Tibial artery (tissue), 4 donors: ENCODE measurements around the gene TNFRSF1A.

Experiments
- DNase-seq, 2 donors: peaks; one replicate each; pipeline ENCODE4 v3.0.0-alpha.2; 2019
- H3K27ac ChIP-seq, 2 donors: fragments of 200-600 bp; sonication (generic) in 1 of 2; 1 replicate in 1 of 2; 2 replicates in 1 of 2; pipeline ENCODE4 v1.5.1; 2018 to 2019; ENCODE audit warnings: mild to moderate bottlenecking in 1 of 2
- H3K27me3 ChIP-seq, 2 donors: fragments of 200-600 bp; sonication (generic) in 1 of 2; one replicate each; pipeline versions ENCODE4 v1.5.1 to v1.6.0; 2016 to 2019
- H3K36me3 ChIP-seq, 3 donors: fragments of 200-600 bp; sonication (generic) in 2 of 3; one replicate each; pipeline ENCODE4 v1.5.1; 2016 to 2019; ENCODE audit warnings: mild to moderate bottlenecking in 2 of 3
- H3K4me1 ChIP-seq, 4 donors: fragments of 200-600 bp; sonication (generic) in 2 of 4; 1 replicate in 3 of 4; 2 replicates in 1 of 4; pipeline ENCODE4 v1.5.1; 2016 to 2019
- H3K4me3 ChIP-seq, 2 donors: fragments of 200-600 bp; sonication (generic) in 1 of 2; 1 replicate in 1 of 2; 2 replicates in 1 of 2; pipeline ENCODE4 v1.5.1; 2018 to 2019; ENCODE audit warnings: mild to moderate bottlenecking in 2 of 2
- H3K9me3 ChIP-seq, 3 donors: fragments of 200-600 bp; sonication (generic) in 1 of 3; one replicate each; pipeline ENCODE4 v1.5.1; 2016 to 2019
- CTCF ChIP-seq, 2 experiments: fragments of 200-600 bp in 1 of 2; fragments of 450-650 bp in 1 of 2; IDR thresholded peaks; one replicate each; pipeline ENCODE4 v1.5.1; 2017 to 2019; ENCODE audit warnings: antibody characterized with exemption in 2 of 2, mild to moderate bottlenecking in 1 of 2, moderate library complexity in 1 of 2
- intact Hi-C: fragments of 100-400 bp; cut with DNase I; formaldehyde crosslinking; loops from one replicate; pipeline ENCODE4 v1.15.0; 2023; ENCODE audit warnings: low total_unique reads

TNFRSF1A gene

DNA sequence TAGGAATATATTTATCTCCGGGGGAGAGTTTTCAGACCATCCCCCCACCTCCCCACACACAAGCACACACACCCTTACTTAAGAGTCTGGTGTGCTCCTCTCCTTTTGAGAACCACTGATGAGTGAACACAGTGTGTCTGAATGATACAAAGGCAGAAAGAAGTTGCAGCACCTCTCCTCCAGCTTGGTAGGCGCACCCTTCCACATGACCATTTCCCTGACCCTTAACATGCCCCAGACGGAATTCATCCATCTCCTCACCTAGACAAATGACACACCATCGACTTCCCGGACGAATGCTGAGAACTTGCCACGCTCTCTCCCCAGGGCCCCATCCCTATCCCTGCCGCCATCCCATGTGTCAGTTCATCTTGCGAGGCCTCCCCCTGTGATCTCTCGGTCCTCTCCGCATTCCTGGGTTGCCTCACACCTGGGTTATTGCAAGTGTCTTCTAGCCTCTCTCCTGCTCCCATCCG lies 3.9 kb downstream of the TNFRSF1A start:
- H3K4me1 ChIP-seq, result peaks cover 0 to 79% (median 68%) of the 10 kb centered on the region in 4 donors
- intact Hi-C loops, result loop anchor here (5.0 kb wide), 2 partner anchors 44 to 129 kb away; partner anchors contain the start of gene LTBR

GRCh38 chr12:6336889-6337853 lies 4.7 kb downstream of the TNFRSF1A start:
- Histone ChIP-seq H3K4me1 (peaks cover 0 to 77% (median 62%) of the 10 kb centered on the region in 4 donors), H3K36me3 (peaks cover 25 to 33% (median 28%) of the 10 kb centered on the region in 3 donors), H3K4me3 (peak overlapping the region; percentile 97 to 99), H3K27me3 (no peaks in the 10 kb centered on the region), H3K9me3 (no peaks in the 10 kb centered on the region), H3K27ac (peak overlapping the region; percentile 99)
- TF ChIP-seq CTCF (IDR thresholded peaks at IDR 0.05), result no peak
- no peak for DNase-seq
- intact Hi-C loops, result loop anchor here (5.0 kb wide), 2 partner anchors 45 to 130 kb away; partner anchors contain the start of gene LTBR

More for the DNA sequence above, 3.9 kb downstream of the TNFRSF1A start:
- peaks cover 17 to 25% (median 19%) of the 10 kb centered on the region in 3 donors for H3K36me3 ChIP-seq
- no peak for DNase-seq
- H3K27ac ChIP-seq, result peak overlapping the region; percentile 99
- H3K27me3 ChIP-seq, result no peaks in the 10 kb centered on the region
- H3K4me3 ChIP-seq, result peak overlapping the region; percentile 97 to 99
- no peak for TF ChIP-seq CTCF (IDR thresholded peaks at IDR 0.05)
- H3K9me3 ChIP-seq, result no peaks in the 10 kb centered on the region

DNA sequence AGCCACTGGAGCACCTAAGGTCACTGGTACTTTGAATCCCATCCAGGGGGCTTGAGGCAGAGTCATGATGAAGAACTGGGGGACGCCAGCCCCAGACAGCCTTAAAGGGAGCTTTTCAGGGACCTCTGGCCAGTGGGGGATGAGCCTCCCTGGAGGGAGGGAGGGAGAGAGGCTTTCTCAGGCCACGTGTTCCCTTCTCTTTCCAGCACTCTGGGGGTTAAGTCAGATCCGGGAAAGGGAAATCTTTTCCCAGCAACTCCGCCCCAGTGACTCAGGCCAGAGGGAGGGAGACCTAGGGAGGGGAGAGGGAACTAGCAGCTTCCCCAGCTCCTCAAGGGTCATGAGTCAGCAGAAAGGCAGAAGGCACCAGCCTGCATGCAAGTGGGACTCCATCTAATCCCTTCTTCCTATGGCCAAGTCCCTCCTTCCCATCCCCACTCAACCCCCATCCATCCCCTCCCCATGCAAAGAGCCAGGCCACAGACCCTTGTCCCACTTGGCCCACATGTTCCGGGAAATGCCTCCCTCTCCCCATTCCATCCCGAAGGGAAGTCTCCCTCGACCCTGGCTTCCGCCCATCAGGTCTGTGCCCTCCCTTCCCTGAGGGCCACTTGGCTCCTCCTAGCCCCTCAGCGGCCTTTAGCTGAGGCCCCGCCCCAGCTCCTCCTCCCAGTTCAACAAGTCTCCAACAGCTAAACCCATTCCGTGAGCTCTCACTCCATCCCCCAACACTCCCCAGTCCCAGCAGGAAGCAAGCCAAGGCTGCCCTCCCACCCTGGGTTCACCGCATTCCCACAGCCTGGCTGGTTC lies 5.6 kb downstream of the TNFRSF1A start:
- DNase-seq, result peak; percentile 95 to 97
- H3K4me1 ChIP-seq, result peaks cover 0 to 74% (median 65%) of the 10 kb centered on the region in 4 donors
- H3K27ac ChIP-seq, result peak overlapping the region; percentile 99
- H3K9me3 ChIP-seq, result no peaks in the 10 kb centered on the region
- H3K27me3 ChIP-seq, result no peaks in the 10 kb centered on the region
- H3K36me3 ChIP-seq, result peaks cover 32 to 42% (median 35%) of the 10 kb centered on the region in 3 donors
- TF ChIP-seq CTCF (IDR thresholded peaks at IDR 0.05), result no peak
- peak overlapping the region; percentile 97 to 99 for H3K4me3 ChIP-seq
- intact Hi-C loops, result loop anchor here (5.0 kb wide), 2 partner anchors 46 to 131 kb away; partner anchors contain the start of gene LTBR

GRCh38 chr12:6335451-6336078 lies 6.3 kb downstream of the TNFRSF1A start:
- DNase-seq, result peak; percentile 85 to 89
- peak overlapping the region; percentile 99 for H3K27ac ChIP-seq
- peak overlapping the region; percentile 97 to 99 for H3K4me3 ChIP-seq
- intact Hi-C loops, result loop anchor here (5.0 kb wide), 2 partner anchors 47 to 132 kb away; partner anchors contain the start of gene LTBR
- no peaks in the 10 kb centered on the region for H3K9me3 ChIP-seq
- H3K4me1 ChIP-seq, result peaks cover 0 to 79% (median 71%) of the 10 kb centered on the region in 4 donors
- no peaks in the 10 kb centered on the region for H3K27me3 ChIP-seq
- TF ChIP-seq CTCF (IDR thresholded peaks at IDR 0.05), result peak; percentile 45 to 54
- H3K36me3 ChIP-seq, result peaks cover 39 to 49% (median 42%) of the 10 kb centered on the region in 3 donors
